ENCODE measurements around the gene CRX. TPM values are rescaled to one million over a fixed set of nuclear protein-coding genes. Genes with fewer than 3 reads are reported as not detected.

The CRX gene
- total and polyA plus RNA-seq, 3 experiments from 2014 or later: not detected

GRCh38 chr19:47826800-47827199 lies 5.1 kb downstream of the CRX start:
- ChIA-PET CTCF (no interaction called here), POLR2A (no interaction called here)
- Mint-ChIP-seq H3K4me1 (no peaks in the 10 kb centered on the region), H3K9me3 (peaks cover 0 to 6% (median 3%) of the 10 kb centered on the region in 5 donors), H3K36me3 (peaks cover 0 to 3% (median 0%) of the 10 kb centered on the region in 3 donors), H3K4me3 (no peak overlapping the region), H3K27ac (peak overlapping the region in 1 of 8 donors; percentile 77), H3K27me3 (peaks cover 26 to 33% of the 10 kb centered on the region in 2 donors)
- Histone ChIP-seq H3K27ac (ENCODE audit: low read depth, low read length) (no peak overlapping the region), H3K4me3 (ENCODE audit: low read length) (no peak overlapping the region), H3K4me1 (ENCODE audit: insufficient read depth, low read length) (no peaks in the 10 kb centered on the region), H3K27me3 (ENCODE audit: insufficient read depth, low read length, poor library complexity, severe bottlenecking) (no peaks in the 10 kb centered on the region), H3K9me3 (ENCODE audit: low read length) (no peaks in the 10 kb centered on the region), H3K36me3 (ENCODE audit: insufficient read depth, low read length) (no peaks in the 10 kb centered on the region)
- no peak for DNase-seq

GRCh38 chr19:47832723-47833122 lies 11.0 kb downstream of the CRX start:
- Histone ChIP-seq H3K9me3 (ENCODE audit: low read length) (no peaks in the 10 kb centered on the region), H3K4me3 (ENCODE audit: low read length) (no peak overlapping the region), H3K36me3 (ENCODE audit: insufficient read depth, low read length) (no peaks in the 10 kb centered on the region), H3K27ac (ENCODE audit: low read depth, low read length) (no peak overlapping the region), H3K4me1 (ENCODE audit: insufficient read depth, low read length) (no peaks in the 10 kb centered on the region), H3K27me3 (ENCODE audit: insufficient read depth, low read length, poor library complexity, severe bottlenecking) (no peaks in the 10 kb centered on the region)
- ChIA-PET CTCF (no interaction called here), POLR2A (no interaction called here)
- Mint-ChIP-seq H3K27ac (no peak overlapping the region), H3K9me3 (no peaks in the 10 kb centered on the region), H3K36me3 (no peaks in the 10 kb centered on the region), H3K4me3 (no peak overlapping the region), H3K4me1 (no peaks in the 10 kb centered on the region), H3K27me3 (peaks cover 13 to 21% of the 10 kb centered on the region in 2 donors)
- no peak for DNase-seq

GRCh38 chr19:47836038-47836437 lies 14.3 kb downstream of the CRX start:
- Histone ChIP-seq H3K36me3 (ENCODE audit: insufficient read depth, low read length) (no peaks in the 10 kb centered on the region), H3K4me1 (ENCODE audit: insufficient read depth, low read length) (no peaks in the 10 kb centered on the region), H3K27me3 (ENCODE audit: insufficient read depth, low read length, poor library complexity, severe bottlenecking) (no peaks in the 10 kb centered on the region), H3K27ac (ENCODE audit: low read depth, low read length) (no peak overlapping the region), H3K4me3 (ENCODE audit: low read length) (no peak overlapping the region), H3K9me3 (ENCODE audit: low read length) (no peaks in the 10 kb centered on the region)
- POLR2A ChIA-PET: no interaction called here
- H3K4me3 Mint-ChIP-seq: no peak overlapping the region
- no peaks in the 10 kb centered on the region for H3K9me3 Mint-ChIP-seq
- H3K36me3 Mint-ChIP-seq: no peaks in the 10 kb centered on the region
- no peak for DNase-seq
- no peak overlapping the region for H3K27ac Mint-ChIP-seq
- no peaks in the 10 kb centered on the region for H3K4me1 Mint-ChIP-seq
- CTCF ChIA-PET: no interaction called here
- H3K27me3 Mint-ChIP-seq: peaks cover 8 to 13% of the 10 kb centered on the region in 2 donors

- CTCF ChIA-PET: interaction anchor here (1.2 kb wide), 1 partner anchor 27 kb away, joined by 3 read pairs; no protein-coding TSS in a partner anchor
- Mint-ChIP-seq H3K27ac (no peak overlapping the region), H3K27me3 (peaks cover 16 to 28% of the 10 kb centered on the region in 2 donors)
These were observed 17.7 kb downstream of the CRX start for GRCh38 chr19:47839411-47839810.

GRCh38 chr19:47839913-47840312 lies 18.2 kb downstream of the CRX start:
- H3K36me3 ChIP-seq (ENCODE audit: insufficient read depth, low read length): no peaks in the 10 kb centered on the region
- H3K36me3 Mint-ChIP-seq: no peaks in the 10 kb centered on the region
- H3K4me1 ChIP-seq (ENCODE audit: insufficient read depth, low read length): no peaks in the 10 kb centered on the region
- no peak overlapping the region for H3K4me3 ChIP-seq (ENCODE audit: low read length)
- H3K9me3 Mint-ChIP-seq: peaks cover 0 to 1% (median 0%) of the 10 kb centered on the region in 5 donors
- H3K4me1 Mint-ChIP-seq: peaks cover 0 to 6% (median 4%) of the 10 kb centered on the region in 3 donors
- H3K4me3 Mint-ChIP-seq: no peak overlapping the region
- no peak overlapping the region for H3K27ac Mint-ChIP-seq
- DNase-seq: no peak
- POLR2A ChIA-PET: no interaction called here
- peaks cover 16 to 30% of the 10 kb centered on the region in 2 donors for H3K27me3 Mint-ChIP-seq
- CTCF ChIA-PET: interaction anchor here (1.2 kb wide), 1 partner anchor 26 kb away, joined by 3 read pairs; no protein-coding TSS in a partner anchor
- no peaks in the 10 kb centered on the region for H3K9me3 ChIP-seq (ENCODE audit: low read length)
- no peaks in the 10 kb centered on the region for H3K27me3 ChIP-seq (ENCODE audit: insufficient read depth, low read length, poor library complexity, severe bottlenecking)
- no peak overlapping the region for H3K27ac ChIP-seq (ENCODE audit: low read depth, low read length)

More at GRCh38 chr19:47839411-47839810, 17.7 kb downstream of the CRX start:
- H3K27ac ChIP-seq (ENCODE audit: low read depth, low read length): no peak overlapping the region
- H3K9me3 ChIP-seq (ENCODE audit: low read length): no peaks in the 10 kb centered on the region
- POLR2A ChIA-PET: no interaction called here
- H3K36me3 Mint-ChIP-seq: no peaks in the 10 kb centered on the region
- no peaks in the 10 kb centered on the region for H3K27me3 ChIP-seq (ENCODE audit: insufficient read depth, low read length, poor library complexity, severe bottlenecking)
- H3K4me3 Mint-ChIP-seq: no peak overlapping the region
- H3K4me1 ChIP-seq (ENCODE audit: insufficient read depth, low read length): no peaks in the 10 kb centered on the region
- peaks cover 0 to 1% (median 0%) of the 10 kb centered on the region in 5 donors for H3K9me3 Mint-ChIP-seq
- H3K36me3 ChIP-seq (ENCODE audit: insufficient read depth, low read length): no peaks in the 10 kb centered on the region
- H3K4me3 ChIP-seq (ENCODE audit: low read length): no peak overlapping the region
- peaks cover 0 to 6% (median 4%) of the 10 kb centered on the region in 3 donors for H3K4me1 Mint-ChIP-seq
- DNase-seq: no peak

- Mint-ChIP-seq H3K9me3 (peaks cover 0 to 1% (median 0%) of the 10 kb centered on the region in 5 donors), H3K27ac (no peak overlapping the region), H3K36me3 (no peaks in the 10 kb centered on the region), H3K27me3 (peaks cover 21 to 43% of the 10 kb centered on the region in 2 donors), H3K4me3 (no peak overlapping the region), H3K4me1 (peaks cover 0 to 6% (median 4%) of the 10 kb centered on the region in 3 donors)
- no peak overlapping the region for H3K27ac ChIP-seq (ENCODE audit: low read depth, low read length)
- POLR2A ChIA-PET: no interaction called here
- H3K36me3 ChIP-seq (ENCODE audit: insufficient read depth, low read length): no peaks in the 10 kb centered on the region
- H3K27me3 ChIP-seq (ENCODE audit: insufficient read depth, low read length, poor library complexity, severe bottlenecking): no peaks in the 10 kb centered on the region
- CTCF ChIA-PET: no interaction called here
- no peaks in the 10 kb centered on the region for H3K9me3 ChIP-seq (ENCODE audit: low read length)
- H3K4me3 ChIP-seq (ENCODE audit: low read length): no peak overlapping the region
- DNase-seq: no peak
- H3K4me1 ChIP-seq (ENCODE audit: insufficient read depth, low read length): no peaks in the 10 kb centered on the region
These were observed 21.2 kb downstream of the CRX start for GRCh38 chr19:47842941-47843340.

- Mint-ChIP-seq H3K9me3 (no peaks in the 10 kb centered on the region), H3K27ac (no peak overlapping the region), H3K4me1 (peaks cover 3 to 10% (median 7%) of the 10 kb centered on the region in 3 donors), H3K4me3 (peak overlapping the region in 1 of 7 donors; percentile 46), H3K36me3 (no peaks in the 10 kb centered on the region), H3K27me3 (peaks cover 46 to 59% of the 10 kb centered on the region in 2 donors)
- ChIA-PET POLR2A (no interaction called here), CTCF (no interaction called here)
- no peak overlapping the region for H3K4me3 ChIP-seq (ENCODE audit: low read length)
- peaks cover 13% of the 10 kb centered on the region for H3K27me3 ChIP-seq (ENCODE audit: insufficient read depth, low read length, poor library complexity, severe bottlenecking)
- DNase-seq: no peak
- H3K4me1 ChIP-seq (ENCODE audit: insufficient read depth, low read length): no peaks in the 10 kb centered on the region
- H3K36me3 ChIP-seq (ENCODE audit: insufficient read depth, low read length): no peaks in the 10 kb centered on the region
- H3K27ac ChIP-seq (ENCODE audit: low read depth, low read length): no peak overlapping the region
- no peaks in the 10 kb centered on the region for H3K9me3 ChIP-seq (ENCODE audit: low read length)
These were observed 26.7 kb downstream of the CRX start for GRCh38 chr19:47848425-47848822.

- CTCF ChIA-PET: interaction anchor here (0.8 kb wide), 1 partner anchor 31 kb away, joined by 3 read pairs; no protein-coding TSS in a partner anchor
- H3K4me3 ChIP-seq (ENCODE audit: low read length): no peak overlapping the region
- Mint-ChIP-seq H3K9me3 (no peaks in the 10 kb centered on the region), H3K4me3 (peak overlapping the region in 1 of 7 donors; percentile 24), H3K4me1 (peaks cover 3 to 10% (median 7%) of the 10 kb centered on the region in 3 donors), H3K27ac (no peak overlapping the region), H3K27me3 (peaks cover 49 to 61% of the 10 kb centered on the region in 2 donors), H3K36me3 (no peaks in the 10 kb centered on the region)
- H3K9me3 ChIP-seq (ENCODE audit: low read length): no peaks in the 10 kb centered on the region
- DNase-seq: no peak
- no peak overlapping the region for H3K27ac ChIP-seq (ENCODE audit: low read depth, low read length)
- H3K36me3 ChIP-seq (ENCODE audit: insufficient read depth, low read length): no peaks in the 10 kb centered on the region
- POLR2A ChIA-PET: no interaction called here
- H3K27me3 ChIP-seq (ENCODE audit: insufficient read depth, low read length, poor library complexity, severe bottlenecking): peaks cover 13% of the 10 kb centered on the region
- no peaks in the 10 kb centered on the region for H3K4me1 ChIP-seq (ENCODE audit: insufficient read depth, low read length)
These were observed 27.2 kb downstream of the CRX start for GRCh38 chr19:47848823-47849473.
